BLaER1 (cell line): Measurements from ENCODE around the gene SLC2A9.
"Not testable (repeated sequence)": the region's sequence is repeated elsewhere in the genome, so short reads cannot be mapped to it uniquely, and the experiment has no call there.

ENCODE experiments used
- H3K27ac ChIP-seq: shearing (Covaris generic); formaldehyde crosslinking; 2 replicates; pipeline ENCODE4 v1.8.1; 2022
- H3K27me3 ChIP-seq: shearing (Covaris generic); formaldehyde crosslinking; 2 replicates; pipeline ENCODE4 v1.8.1; 2022
- H3K36me3 ChIP-seq: shearing (Covaris generic); formaldehyde crosslinking; 2 replicates; pipeline ENCODE4 v1.8.1; 2022
- H3K4me1 ChIP-seq: shearing (Covaris generic); formaldehyde crosslinking; 2 replicates; pipeline ENCODE4 v1.8.1; 2022
- H3K4me2 ChIP-seq: shearing (Covaris generic); formaldehyde crosslinking; 2 replicates; pipeline ENCODE4 v1.8.1; 2022
- H3K4me3 ChIP-seq: shearing (Covaris generic); formaldehyde crosslinking; 2 replicates; pipeline ENCODE4 v1.8.1; 2022
- H3K9ac ChIP-seq: shearing (Covaris generic); formaldehyde crosslinking; 2 replicates; pipeline ENCODE4 v1.8.1; 2022
- H3K9me3 ChIP-seq: shearing (Covaris generic); formaldehyde crosslinking; 2 replicates; pipeline ENCODE4 v1.8.1; 2022
- H4K20me1 ChIP-seq: shearing (Covaris generic); formaldehyde crosslinking; 2 replicates; pipeline ENCODE4 v1.8.1; 2022
- Cebpa-rat ChIP-seq: shearing (Covaris generic); IDR thresholded peaks from 2 replicates; pipeline ENCODE4 v1.8.1; 2022

SLC2A9 gene

DNA sequence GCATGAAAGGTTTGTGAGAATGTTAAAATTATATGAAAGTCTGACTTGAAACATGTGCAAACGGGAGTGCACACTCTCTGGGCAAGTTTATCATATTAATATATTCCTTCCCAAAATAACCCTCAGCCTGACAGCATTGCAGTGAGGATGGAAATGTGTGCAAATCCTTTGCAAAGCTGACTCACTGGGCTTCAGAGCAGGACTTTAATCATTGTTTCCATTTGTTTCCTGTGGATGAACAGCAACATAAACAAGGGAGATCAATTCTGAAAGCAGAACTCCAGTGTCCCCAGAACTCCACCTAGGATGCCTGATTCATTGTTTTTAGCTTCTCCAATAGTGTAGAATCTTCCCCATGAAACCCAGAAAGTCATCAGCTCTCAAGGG is 32.9 kb downstream of the SLC2A9 start:
- no peak overlapping the region for H3K4me3 ChIP-seq
- no peak overlapping the region for H3K9ac ChIP-seq
- H3K4me1 ChIP-seq = peaks cover 15% of the 10 kb centered on the region; the same call in 1 of the 2 replicates
- no peaks in the 10 kb centered on the region for H3K36me3 ChIP-seq
- no peak for TF ChIP-seq Cebpa-rat
- no peaks in the 10 kb centered on the region for H3K27me3 ChIP-seq
- H3K4me2 ChIP-seq = no peak overlapping the region
- no peaks in the 10 kb centered on the region for H4K20me1 ChIP-seq
- 0 out of 2 replicates have a peak, but pooled peaks cover 2% of the 10 kb centered on the region for H3K9me3 ChIP-seq
- H3K27ac ChIP-seq = no peak overlapping the region

DNA sequence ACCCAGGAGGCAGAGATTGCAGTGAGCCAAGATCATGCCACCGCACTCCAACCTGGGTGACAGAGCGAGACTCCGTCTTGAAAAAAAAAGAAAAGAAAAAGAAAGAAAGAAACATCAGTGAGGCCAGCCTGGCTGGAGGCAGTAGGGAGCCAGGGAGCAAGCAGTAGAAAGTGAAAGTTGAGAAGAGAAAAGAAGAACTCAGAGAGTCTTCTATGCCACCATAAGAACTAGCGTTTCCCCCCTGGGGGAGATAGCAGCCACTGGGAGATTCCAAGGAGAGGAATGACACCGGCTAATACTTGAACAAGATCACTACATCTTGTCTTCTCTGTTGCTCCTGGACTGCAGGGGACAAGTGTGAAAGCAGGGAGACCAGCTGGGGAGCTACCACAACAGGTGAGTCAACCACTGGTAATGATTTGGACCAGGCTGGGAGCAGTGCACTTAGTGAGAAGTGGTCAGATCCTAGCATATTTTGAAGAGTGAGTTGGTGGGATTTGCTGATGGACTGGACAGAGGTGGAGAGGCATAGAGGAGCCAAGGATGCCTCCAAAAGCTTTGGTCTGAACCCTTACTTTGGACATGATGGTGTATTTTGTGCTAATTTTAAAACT is 33.4 kb downstream of the SLC2A9 start:
- Histone ChIP-seq H3K9ac (no peak overlapping the region), H3K27me3 (no peaks in the 10 kb centered on the region), H3K4me2 (peak overlapping the region; percentile 24; the same call in 1 of the 2 replicates), H3K4me1 (peaks cover 15% of the 10 kb centered on the region; the same call in 1 of the 2 replicates), H3K27ac (no peak overlapping the region), H4K20me1 (no peaks in the 10 kb centered on the region), H3K9me3 (no peaks in the 10 kb centered on the region), H3K36me3 (no peaks in the 10 kb centered on the region), H3K4me3 (no peak overlapping the region)
- TF ChIP-seq Cebpa-rat = no peak

DNA sequence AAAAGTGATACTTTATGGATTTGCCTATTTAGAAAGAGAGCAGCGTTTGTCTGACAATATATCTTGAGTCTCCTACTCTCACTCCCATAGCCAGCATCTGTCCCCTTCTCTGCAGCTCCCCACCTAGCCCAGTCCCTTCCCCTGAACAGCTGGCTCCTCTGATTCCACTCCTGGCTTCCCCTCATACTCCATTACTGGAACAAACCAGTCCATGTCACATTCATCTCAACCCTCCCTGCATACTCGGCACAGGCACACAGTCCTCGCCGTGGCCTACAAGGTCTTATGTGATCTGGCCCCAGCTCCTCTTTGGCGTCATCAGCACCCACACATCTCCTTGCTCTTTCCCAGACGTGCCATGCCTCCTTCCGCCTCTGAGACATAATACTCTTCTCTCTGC is 36.7 kb downstream of the SLC2A9 start:
- no peaks in the 10 kb centered on the region for H4K20me1 ChIP-seq
- TF ChIP-seq Cebpa-rat = no peak
- no peak overlapping the region for H3K4me3 ChIP-seq
- H3K27me3 ChIP-seq = no peaks in the 10 kb centered on the region
- H3K9ac ChIP-seq = no peak overlapping the region
- no peak overlapping the region for H3K4me2 ChIP-seq
- no peaks in the 10 kb centered on the region for H3K36me3 ChIP-seq
- no peak overlapping the region for H3K27ac ChIP-seq
- no peaks in the 10 kb centered on the region for H3K9me3 ChIP-seq
- H3K4me1 ChIP-seq = peaks cover 15% of the 10 kb centered on the region; the same call in 1 of the 2 replicates

DNA sequence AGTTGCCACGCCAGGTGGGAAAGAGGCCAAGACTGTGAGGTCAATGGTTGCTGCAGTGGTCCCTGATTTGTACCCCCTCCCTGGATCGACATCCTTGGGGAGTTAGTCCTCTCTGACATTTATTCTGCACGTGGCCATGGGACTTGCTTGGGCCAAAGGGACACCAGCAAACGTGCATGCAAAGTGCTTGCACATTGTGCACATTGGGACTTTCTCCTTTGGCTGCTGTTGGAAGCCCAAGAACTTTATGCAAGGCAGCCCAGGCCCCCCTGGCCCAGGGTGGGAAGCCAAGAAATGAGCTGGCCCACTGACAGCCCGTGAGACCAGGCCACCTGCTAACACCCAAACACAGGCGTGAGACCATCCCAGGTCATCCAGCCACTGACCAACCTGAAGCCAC is 38.1 kb downstream of the SLC2A9 start:
- H3K9ac ChIP-seq = no peak overlapping the region
- H3K27me3 ChIP-seq = no peaks in the 10 kb centered on the region
- H3K4me3 ChIP-seq = no peak overlapping the region
- no peak overlapping the region for H3K27ac ChIP-seq
- no peaks in the 10 kb centered on the region for H3K36me3 ChIP-seq
- H3K4me1 ChIP-seq = peaks cover 6% of the 10 kb centered on the region; the same call in 1 of the 2 replicates
- no peaks in the 10 kb centered on the region for H3K9me3 ChIP-seq
- H4K20me1 ChIP-seq = no peaks in the 10 kb centered on the region
- TF ChIP-seq Cebpa-rat = no peak
- H3K4me2 ChIP-seq = no peak overlapping the region

DNA sequence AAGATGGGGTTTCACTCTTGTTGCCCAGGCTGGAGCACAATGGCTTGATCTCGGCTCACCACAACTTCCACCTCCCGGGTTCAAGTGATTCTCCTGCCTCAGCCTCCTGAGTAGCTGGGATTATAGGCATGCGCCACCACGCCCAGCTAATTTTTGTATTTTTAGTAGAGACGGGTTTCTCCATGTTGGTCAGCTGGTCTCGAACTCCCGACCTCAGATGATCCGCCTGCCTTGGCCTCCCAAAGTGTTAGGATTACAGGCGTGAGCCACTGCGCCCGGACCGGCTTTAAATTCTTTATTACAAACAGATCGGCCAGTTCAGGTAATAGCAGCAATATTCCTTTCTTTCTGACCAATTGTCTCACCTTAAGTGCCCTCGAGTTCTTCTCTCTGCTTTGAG is 39.4 kb downstream of the SLC2A9 start:
- H3K4me1 ChIP-seq, H3K36me3 ChIP-seq, H3K4me3 ChIP-seq: not testable (repeated sequence)

DNA sequence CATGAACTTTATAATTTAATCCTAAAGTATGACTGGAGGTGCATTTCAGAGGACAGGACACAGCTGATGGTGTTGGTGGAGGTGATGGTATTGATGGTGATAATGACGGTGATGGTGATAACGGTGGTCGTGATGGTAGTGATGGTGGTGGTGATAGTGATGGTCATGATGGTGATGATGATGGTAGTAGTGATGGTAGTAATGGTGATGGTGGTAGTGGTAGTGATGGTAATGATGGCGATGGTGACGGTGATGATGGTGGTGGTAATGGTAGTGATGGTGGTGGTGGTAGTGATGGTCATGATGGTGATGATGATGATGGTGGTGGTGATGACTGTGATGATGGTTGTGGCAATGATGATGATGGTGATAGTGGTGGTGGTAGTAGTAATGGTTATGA is 40.4 kb downstream of the SLC2A9 start:
- H4K20me1 ChIP-seq = no peaks in the 10 kb centered on the region
- no peaks in the 10 kb centered on the region for H3K27me3 ChIP-seq
- TF ChIP-seq Cebpa-rat = no peak
- no peak overlapping the region for H3K4me2 ChIP-seq
- no peaks in the 10 kb centered on the region for H3K4me1 ChIP-seq
- H3K27ac ChIP-seq = no peak overlapping the region
- no peak overlapping the region for H3K4me3 ChIP-seq
- H3K36me3 ChIP-seq = no peaks in the 10 kb centered on the region
- no peak overlapping the region for H3K9ac ChIP-seq
- no peaks in the 10 kb centered on the region for H3K9me3 ChIP-seq

More for the DNA sequence above, 39.4 kb downstream of the SLC2A9 start:
- H3K4me2 ChIP-seq, H3K27ac ChIP-seq, H3K9me3 ChIP-seq, H3K9ac ChIP-seq, H3K27me3 ChIP-seq, H4K20me1 ChIP-seq: not testable (repeated sequence)

DNA sequence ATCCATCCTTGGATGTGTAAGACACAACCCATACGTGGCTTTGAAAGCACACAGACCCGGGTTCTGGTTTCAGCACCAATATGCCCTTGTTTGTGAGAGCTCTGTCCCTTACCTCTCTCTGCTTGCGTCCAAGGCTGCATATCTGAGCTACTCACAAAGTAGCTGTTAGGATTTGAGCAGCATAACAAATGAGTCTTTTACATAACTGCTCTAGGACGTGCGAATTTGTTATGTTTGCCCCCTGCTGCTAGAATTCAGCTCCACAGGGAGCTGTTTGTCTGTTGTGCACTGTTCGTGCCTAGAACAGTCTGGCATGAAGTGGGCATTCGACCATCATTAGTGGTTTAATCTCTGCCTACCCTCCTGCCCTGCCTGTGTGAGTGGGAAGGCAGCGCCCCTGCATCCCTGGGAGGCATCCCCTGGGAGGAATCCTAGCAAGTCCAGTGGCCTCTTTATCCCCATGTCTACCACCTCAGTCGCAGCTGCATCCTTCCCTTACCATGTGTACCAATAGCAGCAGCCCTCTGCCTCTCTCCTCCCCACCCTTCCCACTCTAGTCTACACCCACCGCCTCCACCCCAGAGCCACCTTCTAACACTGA is 42.1 kb downstream of the SLC2A9 start:
- no peaks in the 10 kb centered on the region for H3K27me3 ChIP-seq
- H3K9ac ChIP-seq = no peak overlapping the region
- H3K36me3 ChIP-seq = no peaks in the 10 kb centered on the region
- no peak overlapping the region for H3K4me2 ChIP-seq
- H3K4me1 ChIP-seq = no peaks in the 10 kb centered on the region
- no peak for TF ChIP-seq Cebpa-rat
- no peaks in the 10 kb centered on the region for H4K20me1 ChIP-seq
- no peak overlapping the region for H3K27ac ChIP-seq
- no peaks in the 10 kb centered on the region for H3K9me3 ChIP-seq
- H3K4me3 ChIP-seq = no peak overlapping the region

DNA sequence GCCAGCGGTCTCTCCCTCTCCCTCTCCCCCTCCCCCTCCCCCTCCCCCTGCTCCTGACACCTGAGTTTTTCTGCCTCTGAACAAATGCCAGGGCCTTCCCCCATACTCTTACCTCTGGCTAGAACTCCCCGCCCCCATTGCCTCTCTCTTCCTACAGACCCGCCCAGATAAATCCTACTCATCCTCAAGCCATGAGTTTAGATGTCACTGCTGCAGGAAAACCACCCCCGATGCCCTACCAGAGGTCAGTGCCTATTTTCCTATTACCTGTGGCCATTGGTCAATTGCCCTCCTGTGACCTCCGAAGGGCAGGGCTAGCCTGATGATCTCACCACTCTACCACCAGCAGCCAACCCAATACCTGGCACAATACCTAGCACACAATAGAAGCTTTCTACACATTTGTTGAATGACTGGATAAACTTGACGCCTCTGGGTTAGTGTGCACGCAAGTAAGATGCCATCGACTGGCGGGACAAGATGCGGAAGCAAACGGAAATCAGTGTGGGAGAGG is 43.7 kb downstream of the SLC2A9 start:
- no peak overlapping the region for H3K4me3 ChIP-seq
- H3K9me3 ChIP-seq = no peaks in the 10 kb centered on the region
- H3K9ac ChIP-seq = no peak overlapping the region
- no peaks in the 10 kb centered on the region for H4K20me1 ChIP-seq
- H3K4me2 ChIP-seq = no peak overlapping the region
- no peaks in the 10 kb centered on the region for H3K36me3 ChIP-seq
- no peak for TF ChIP-seq Cebpa-rat
- no peak overlapping the region for H3K27ac ChIP-seq
- no peaks in the 10 kb centered on the region for H3K4me1 ChIP-seq
- no peaks in the 10 kb centered on the region for H3K27me3 ChIP-seq

DNA sequence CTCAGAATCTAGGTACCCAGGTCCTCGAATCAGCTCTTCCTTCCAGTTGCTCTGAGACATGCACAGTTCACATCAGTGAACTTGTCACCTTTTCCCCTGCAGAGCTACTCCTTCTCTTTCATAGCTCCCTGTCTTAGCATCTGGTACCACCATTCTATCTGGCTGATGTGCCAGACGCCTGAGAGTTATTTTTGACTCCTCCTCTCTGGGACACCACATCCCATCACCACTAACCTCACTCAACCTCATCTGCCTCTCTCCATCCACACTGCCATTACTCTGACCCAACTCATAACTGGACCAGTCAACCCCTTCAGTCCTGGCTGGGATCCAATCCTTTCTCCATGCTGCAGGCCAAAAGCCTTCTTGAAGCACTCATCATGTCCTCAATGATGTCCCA is 44.5 kb downstream of the SLC2A9 start:
- Histone ChIP-seq H3K36me3 (no peaks in the 10 kb centered on the region), H3K4me2 (no peak overlapping the region), H3K27me3 (no peaks in the 10 kb centered on the region), H3K4me3 (no peak overlapping the region), H3K9ac (no peak overlapping the region), H3K4me1 (no peaks in the 10 kb centered on the region), H3K9me3 (no peaks in the 10 kb centered on the region), H3K27ac (no peak overlapping the region), H4K20me1 (no peaks in the 10 kb centered on the region)
- TF ChIP-seq Cebpa-rat = no peak

DNA sequence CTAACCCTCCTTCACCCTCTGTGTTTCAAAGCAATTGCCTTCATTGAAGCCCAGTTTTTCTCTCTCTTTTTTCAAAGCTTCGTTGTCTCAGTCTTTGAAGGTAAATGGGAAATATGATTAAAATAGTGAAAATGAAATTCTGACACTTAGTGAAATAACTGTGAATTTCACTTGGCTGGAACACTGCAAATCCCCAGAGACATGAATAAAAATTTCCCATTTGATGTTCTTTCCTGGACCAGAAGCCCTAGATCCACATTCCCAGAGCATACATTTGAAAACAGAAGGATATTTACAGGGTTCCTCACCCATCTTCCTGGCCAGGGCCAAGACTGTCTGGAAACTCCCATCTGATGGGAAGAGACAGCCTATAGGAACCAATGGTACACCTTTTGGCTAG is 45.0 kb downstream of the SLC2A9 start:
- Histone ChIP-seq H3K27me3 (no peaks in the 10 kb centered on the region), H3K4me3 (no peak overlapping the region), H3K9ac (no peak overlapping the region), H3K4me2 (no peak overlapping the region), H3K9me3 (no peaks in the 10 kb centered on the region), H3K36me3 (no peaks in the 10 kb centered on the region), H4K20me1 (no peaks in the 10 kb centered on the region), H3K4me1 (no peaks in the 10 kb centered on the region), H3K27ac (no peak overlapping the region)
- TF ChIP-seq Cebpa-rat = no peak
